OCI-M2 (cell line): ENCODE data around the gene TLR9.

Experiments
- DNase-seq: peaks from one replicate; lab custom pipeline; 2025; ENCODE audit not compliant: unreplicated experiment; lab: John Stamatoyannopoulos, UW

The TLR9 gene

GRCh38 chr3:52232279-52233107 is 7.0 kb upstream of the TLR9 start:
- DNase-seq: no peak

GRCh38 chr3:52231502-52232278 is 6.2 kb upstream of the TLR9 start:
- no peak for DNase-seq

GRCh38 chr3:52230889-52231499 is 5.5 kb upstream of the TLR9 start:
- no peak for DNase-seq

DNA sequence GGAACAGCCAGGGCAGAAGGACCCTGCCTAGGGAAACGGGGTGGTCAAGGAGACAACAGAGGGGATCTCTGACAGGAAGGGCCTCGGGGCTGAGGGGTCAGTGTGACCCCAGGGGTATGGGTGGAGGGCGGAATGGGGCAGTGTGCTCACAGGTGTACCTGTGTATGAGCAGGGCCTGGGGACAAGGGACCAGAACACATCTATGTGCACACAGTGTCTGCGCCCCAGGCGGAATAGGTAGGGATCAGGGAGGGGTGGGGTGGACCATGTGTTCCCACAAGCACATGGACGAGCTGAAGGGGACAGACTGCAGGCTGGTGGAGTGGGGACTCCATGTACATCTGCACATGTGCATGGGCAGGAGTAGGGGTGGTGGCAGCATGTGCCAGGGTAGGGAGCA is 5.0 kb upstream of the TLR9 start:
- no peak for DNase-seq

DNA sequence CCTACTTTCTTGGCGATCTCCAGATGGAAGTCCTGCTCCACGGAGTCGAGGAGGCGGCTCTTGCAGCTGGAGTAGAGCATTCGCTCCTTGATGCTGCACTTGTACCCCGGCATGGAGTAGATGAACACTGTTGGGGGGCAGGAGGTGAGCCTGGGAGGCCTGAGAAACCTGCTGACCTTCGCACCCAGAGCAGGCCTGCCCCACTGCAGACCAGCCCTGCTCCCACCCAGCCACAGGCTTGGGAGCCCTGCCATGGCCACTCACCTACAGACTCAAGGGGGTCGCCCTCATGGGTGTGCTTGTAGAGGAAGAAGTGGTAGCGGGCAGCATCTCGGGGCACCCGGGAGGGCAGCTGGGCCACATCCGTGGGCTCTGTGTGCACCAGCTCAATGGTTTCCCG is 4.2 kb upstream of the TLR9 start:
- no peak for DNase-seq

DNA sequence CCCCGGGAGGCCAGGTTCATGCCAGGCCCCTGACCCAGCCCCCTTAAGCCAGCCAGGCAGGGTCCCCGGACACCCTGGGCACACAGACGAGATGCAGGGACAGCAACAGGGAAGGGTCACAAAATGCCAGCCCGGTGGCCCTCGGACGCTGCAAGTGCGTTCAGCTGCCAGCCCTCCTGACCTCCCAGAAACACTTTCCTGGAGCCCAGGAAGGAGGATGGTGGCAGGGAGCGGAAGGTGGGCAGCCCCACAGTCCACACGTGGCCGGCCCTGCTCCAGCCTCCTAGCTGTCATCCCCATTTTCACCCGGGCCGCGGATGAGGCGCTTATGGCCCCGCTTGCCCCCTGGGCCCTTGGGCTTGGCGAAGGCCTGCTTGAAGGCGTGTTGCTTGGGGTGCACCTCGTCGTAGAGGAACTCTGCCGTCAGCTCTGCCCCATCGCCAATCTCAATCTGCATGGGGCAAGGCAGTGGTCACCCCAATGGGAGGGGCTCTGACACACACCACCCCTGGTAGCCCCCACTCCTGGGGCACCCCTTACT is 3.4 kb upstream of the TLR9 start:
- DNase-seq: no peak

DNA sequence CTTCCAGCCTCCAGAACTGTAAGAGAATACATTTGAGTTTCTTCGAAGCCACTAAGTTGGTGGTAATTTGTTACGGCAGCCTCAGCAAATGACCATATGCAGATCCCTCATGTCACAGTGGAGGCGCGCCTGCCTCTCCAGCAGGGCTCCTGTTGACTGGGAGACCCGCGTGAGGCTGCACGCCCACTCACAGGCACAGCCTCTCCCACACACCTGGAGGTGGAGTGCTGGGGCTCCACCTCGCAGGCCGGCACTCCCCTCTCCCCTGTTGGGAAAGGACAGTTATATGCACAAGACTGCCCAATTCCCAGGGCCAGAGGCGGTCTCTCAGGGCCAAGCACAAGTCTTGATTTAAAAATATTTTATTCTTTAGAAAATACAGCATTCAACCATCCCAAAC is 2.8 kb upstream of the TLR9 start:
- DNase-seq: no peak

- DNase-seq: no peak
These were observed 2.3 kb upstream of the TLR9 start for GRCh38 chr3:52227766-52228165.

GRCh38 chr3:52227117-52227516 is 1.7 kb upstream of the TLR9 start:
- DNase-seq: no peak

DNA sequence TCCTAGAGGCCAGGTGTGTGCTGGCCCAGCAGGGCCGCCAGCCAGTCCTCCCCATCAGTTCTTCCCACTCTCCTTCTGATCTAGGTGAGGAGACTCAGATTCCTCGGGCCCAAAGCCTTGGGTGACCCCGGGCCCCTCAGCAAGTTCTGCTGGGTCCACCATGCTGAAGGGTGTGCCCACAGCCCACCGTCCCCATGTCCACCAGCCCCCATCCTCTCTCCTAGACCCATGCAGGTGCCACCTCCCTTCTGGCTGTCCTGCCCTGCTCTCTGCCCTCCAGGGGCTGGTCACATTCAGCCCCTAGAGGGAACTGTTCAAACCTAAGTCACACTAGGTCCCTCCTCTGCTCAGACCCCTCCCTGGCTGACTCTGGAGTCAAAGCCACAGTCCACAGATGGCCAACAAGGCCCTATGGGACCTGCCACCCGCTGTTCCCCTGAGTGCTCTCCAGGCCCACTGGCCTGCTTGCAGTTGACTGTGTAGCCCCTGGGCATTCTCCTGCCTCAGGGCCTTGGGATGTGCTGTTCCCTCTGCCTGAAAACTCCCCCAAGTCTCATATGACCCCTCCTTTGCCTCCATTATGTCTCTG is 878 bp upstream of the TLR9 start:
- DNase-seq: no peak

GRCh38 chr3:52223449-52224408 is 1.7 kb downstream of the TLR9 start:
- DNase-seq: no peak

GRCh38 chr3:52222319-52223221 is 2.9 kb downstream of the TLR9 start:
- no peak for DNase-seq

GRCh38 chr3:52221563-52222318 is 3.7 kb downstream of the TLR9 start:
- no peak for DNase-seq

DNA sequence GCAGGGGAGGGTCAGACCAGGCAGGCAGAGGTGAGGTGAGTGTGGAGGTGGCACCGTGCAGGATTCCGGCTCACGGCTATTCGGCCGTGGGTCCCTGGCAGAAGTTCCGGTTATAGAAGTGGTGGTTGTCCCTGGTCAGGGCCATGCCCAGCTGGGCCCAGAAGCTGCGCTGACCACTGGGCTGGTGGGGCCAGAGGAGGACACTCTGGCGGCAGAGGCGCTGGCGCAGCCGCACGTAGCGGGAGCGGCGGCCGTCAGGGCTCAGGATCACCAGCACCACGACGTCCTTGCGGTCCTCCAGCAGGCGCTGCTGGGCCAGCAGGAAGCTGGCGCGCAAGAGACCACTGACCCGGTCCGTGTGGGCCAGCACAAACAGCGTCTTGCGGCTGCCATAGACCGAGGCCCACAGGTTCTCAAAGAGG is 4.3 kb downstream of the TLR9 start:
- no peak for DNase-seq

- DNase-seq: peak; percentile 26
These were observed 4.9 kb downstream of the TLR9 start for GRCh38 chr3:52220380-52221026.

DNA sequence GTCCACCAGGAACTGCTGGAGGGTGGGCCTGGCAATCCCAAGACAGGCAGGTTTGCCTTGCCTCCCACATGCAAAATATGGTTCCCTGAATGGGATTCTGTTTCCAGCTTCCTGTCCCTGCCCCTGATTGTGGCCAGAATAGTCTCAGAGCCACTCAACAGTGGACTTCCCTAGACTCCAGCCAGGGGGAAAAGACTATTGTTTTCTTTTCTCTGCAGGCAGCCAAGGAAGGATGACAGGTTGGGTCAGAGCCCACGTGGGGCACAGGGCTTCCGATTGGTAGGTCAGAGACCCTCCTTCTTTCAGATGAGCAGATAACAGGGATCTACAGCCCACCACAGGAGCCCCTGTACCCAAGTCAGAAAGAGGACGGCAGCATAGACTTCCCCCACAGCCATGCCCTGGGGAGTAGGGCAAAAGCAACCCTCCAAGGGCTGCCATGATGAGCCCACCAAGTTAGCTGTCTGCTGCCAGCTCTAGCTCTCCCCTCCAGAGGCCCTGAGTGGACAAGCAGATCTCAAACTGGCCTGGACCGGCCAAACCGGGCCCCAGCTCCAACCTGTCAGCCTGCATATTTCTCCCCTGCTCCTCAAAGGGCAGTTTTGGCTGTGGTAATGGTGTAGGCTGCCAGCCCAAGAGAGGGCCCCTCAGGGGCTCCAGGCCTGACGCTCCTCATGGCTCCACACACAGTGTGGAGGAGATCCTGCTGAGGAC is 6.4 kb downstream of the TLR9 start:
- no peak for DNase-seq

GRCh38 chr3:52218454-52218853 is 7.0 kb downstream of the TLR9 start:
- DNase-seq: no peak
